ENCODE results near the gene TRIM14. TPM values are rescaled to one million over a fixed set of nuclear protein-coding genes. Genes with fewer than 3 reads are reported as not detected.
A peak's percentile ranks its signal among the peaks of the same experiment; 100 is the strongest.

The TRIM14 gene
- total and polyA plus RNA-seq, 10 of the 15 experiments (the other 5 are each of a cell fraction or from before 2014, with no cell fraction given): 8.6 to 53.3 (median 35.7) TPM

GRCh38 chr9:98147582-98147981 lies 28.6 kb upstream of the TRIM14 start (continued):
- TF ChIP-seq RB1 (IDR thresholded peaks at IDR 0.05; ENCODE audit: borderline replicate concordance): no peak
- no peak for TF ChIP-seq ATF7 (IDR thresholded peaks at IDR 0.05; ENCODE audit: low read depth)
- no peak for TF ChIP-seq MYB (IDR thresholded peaks at IDR 0.05; ENCODE audit: borderline replicate concordance, low read depth, low read length)
- peak; percentile 84 for TF ChIP-seq JUNB (IDR thresholded peaks at IDR 0.05)

GRCh38 chr9:98146101-98146991 lies 27.3 kb upstream of the TRIM14 start:
- peak overlapping the region; percentile 2; the same call in 1 of the 2 replicates for H2AFZ ChIP-seq (ENCODE audit: control insufficient read depth, low read depth, low read length)
- FAIRE-seq (peak; percentile 61), DNase-seq (ENCODE audit: low read depth, low spot score) (peak; percentile 36), ATAC-seq (peak; percentile 77)
- H3K4me2 ChIP-seq (ENCODE audit: control insufficient read depth, insufficient read depth): peak overlapping the region; percentile 19
- SMC1A ChIA-PET (ENCODE audit: uncharacterized antibody, unreplicated experiment): interaction anchor here (1.3 kb wide), 1 partner anchor 118 kb away, joined by 3 read pairs; no protein-coding TSS in a partner anchor
- POLR2A ChIA-PET: no interaction called here
- peaks cover 29% of the 10 kb centered on the region for H3K4me1 ChIP-seq (ENCODE audit: control insufficient read depth, insufficient read depth, low read length)
- intact Hi-C loops (cut with micrococcal nuclease; ENCODE audit: unreplicated experiment) (no loop called here), in situ Hi-C loops (cut with MboI) (no loop called here)
- no peaks in the 10 kb centered on the region for H3K79me2 ChIP-seq (ENCODE audit: control insufficient read depth, insufficient read depth, low read length)
- peak overlapping the region; percentile 65 for H3K27ac ChIP-seq (ENCODE audit: control insufficient read depth, insufficient read depth)
- no peak overlapping the region for H3K4me3 ChIP-seq
- peak overlapping the region; percentile 28; the same call in 1 of the 2 replicates for H3K9ac ChIP-seq (ENCODE audit: control insufficient read depth, insufficient read depth, low read length)
- H3K36me3 ChIP-seq (ENCODE audit: control insufficient read depth in 2 of 2, insufficient read depth in 2 of 2, low read length in 1 of 2): no peaks in the 10 kb centered on the region
- 11% methylated on average over 7 of the region's 7 CpGs for WGBS (ENCODE audit: insufficient coverage, insufficient replicate concordance, low lambda C conversion rate, missing lambda C conversion rate)
- CTCF ChIA-PET: interaction anchor here (0.8 to 1.3 kb wide), 2 partner anchors 10 to 59 kb away, joined by 3 to 4 read pairs; no protein-coding TSS in a partner anchor
- RAD21 ChIA-PET (ENCODE audit: unreplicated experiment): no interaction called here
- H3K9me3 ChIP-seq (replicated peaks; ENCODE audit: control insufficient read depth, insufficient read depth, low read length): no peaks in the 10 kb centered on the region
- TF ChIP-seq, protein P1, sequence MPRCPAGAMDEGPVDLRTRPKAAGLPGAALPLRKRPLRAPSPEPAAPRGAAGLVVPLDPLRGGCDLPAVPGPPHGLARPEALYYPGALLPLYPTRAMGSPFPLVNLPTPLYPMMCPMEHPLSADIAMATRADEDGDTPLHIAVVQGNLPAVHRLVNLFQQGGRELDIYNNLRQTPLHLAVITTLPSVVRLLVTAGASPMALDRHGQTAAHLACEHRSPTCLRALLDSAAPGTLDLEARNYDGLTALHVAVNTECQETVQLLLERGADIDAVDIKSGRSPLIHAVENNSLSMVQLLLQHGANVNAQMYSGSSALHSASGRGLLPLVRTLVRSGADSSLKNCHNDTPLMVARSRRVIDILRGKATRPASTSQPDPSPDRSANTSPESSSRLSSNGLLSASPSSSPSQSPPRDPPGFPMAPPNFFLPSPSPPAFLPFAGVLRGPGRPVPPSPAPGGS (IDR thresholded peaks at IDR 0.05; ENCODE audit: borderline replicate concordance, insufficient read depth, low read depth, low read length, poor library complexity, severe bottlenecking): no peak
- TF ChIP-seq, protein P2, sequence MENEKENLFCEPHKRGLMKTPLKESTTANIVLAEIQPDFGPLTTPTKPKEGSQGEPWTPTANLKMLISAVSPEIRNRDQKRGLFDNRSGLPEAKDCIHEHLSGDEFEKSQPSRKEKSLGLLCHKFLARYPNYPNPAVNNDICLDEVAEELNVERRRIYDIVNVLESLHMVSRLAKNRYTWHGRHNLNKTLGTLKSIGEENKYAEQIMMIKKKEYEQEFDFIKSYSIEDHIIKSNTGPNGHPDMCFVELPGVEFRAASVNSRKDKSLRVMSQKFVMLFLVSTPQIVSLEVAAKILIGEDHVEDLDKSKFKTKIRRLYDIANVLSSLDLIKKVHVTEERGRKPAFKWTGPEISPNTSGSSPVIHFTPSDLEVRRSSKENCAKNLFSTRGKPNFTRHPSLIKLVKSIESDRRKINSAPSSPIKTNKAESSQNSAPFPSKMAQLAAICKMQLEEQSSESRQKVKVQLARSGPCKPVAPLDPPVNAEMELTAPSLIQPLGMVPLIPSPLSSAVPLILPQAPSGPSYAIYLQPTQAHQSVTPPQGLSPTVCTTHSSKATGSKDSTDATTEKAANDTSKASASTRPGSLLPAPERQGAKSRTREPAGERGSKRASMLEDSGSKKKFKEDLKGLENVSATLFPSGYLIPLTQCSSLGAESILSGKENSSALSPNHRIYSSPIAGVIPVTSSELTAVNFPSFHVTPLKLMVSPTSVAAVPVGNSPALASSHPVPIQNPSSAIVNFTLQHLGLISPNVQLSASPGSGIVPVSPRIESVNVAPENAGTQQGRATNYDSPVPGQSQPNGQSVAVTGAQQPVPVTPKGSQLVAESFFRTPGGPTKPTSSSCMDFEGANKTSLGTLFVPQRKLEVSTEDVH (IDR thresholded peaks at IDR 0.05; ENCODE audit: low read depth, partially characterized antibody): no peak
- TF ChIP-seq HDAC6 (IDR thresholded peaks at IDR 0.05; ENCODE audit: unreplicated experiment) (no peak), RFX5 (IDR thresholded peaks at IDR 0.05; ENCODE audit: low read depth, low read length) (no peak), CEBPB (IDR thresholded peaks at IDR 0.05; ENCODE audit: borderline replicate concordance in 1 of 2, low read depth in 2 of 2, low read length in 2 of 2) (0 out of 4 replicates have a peak, but pooled peaks of 1 of the 2 experiments have one; percentile 47), ZNF622 (IDR thresholded peaks at IDR 0.05) (no peak), POU2F2 (IDR thresholded peaks at IDR 0.05; ENCODE audit: borderline replicate concordance, low read depth, low read length) (0 out of 3 replicates have a peak, but pooled peaks have one; percentile 8)
- H3K27me3 ChIP-seq (replicated peaks in 1 of 2; ENCODE audit: control insufficient read depth in 2 of 2, insufficient read depth in 2 of 2, low read length in 1 of 2): no peaks in the 10 kb centered on the region
- BruUV-seq (replicated peaks): no TSS peak
- H4K20me1 ChIP-seq (ENCODE audit: control insufficient read depth, insufficient read depth): no peaks in the 10 kb centered on the region
